Ishikawa (cell line): ENCODE results near the gene SMIM35.

ENCODE experiments used
- CEBPB ChIP-seq: IDR thresholded peaks from 2 replicates; pipeline ENCODE4 v1.6.1; 2012
- EGR1 ChIP-seq: IDR thresholded peaks from 2 replicates; pipeline ENCODE4 v1.6.1; 2012
- EP300 ChIP-seq: IDR thresholded peaks from 2 replicates; pipeline ENCODE4 v1.6.1; 2012; ENCODE audit warnings: borderline replicate concordance
- FOXM1 ChIP-seq: IDR thresholded peaks from 2 replicates; pipeline ENCODE4 v1.6.1; 2012; ENCODE audit warnings: low read depth, borderline replicate concordance
- NFIC ChIP-seq: IDR thresholded peaks from 2 replicates; pipeline ENCODE4 v1.6.1; 2012
- RAD21 ChIP-seq: IDR thresholded peaks from 2 replicates; pipeline ENCODE4 v1.6.1; 2012; ENCODE audit warnings: low read depth
- TAF1 ChIP-seq: IDR thresholded peaks from 2 replicates; pipeline ENCODE4 v1.6.1; 2012; ENCODE audit warnings: low read depth, mild to moderate bottlenecking
- TCF12 ChIP-seq: IDR thresholded peaks from 2 replicates; pipeline ENCODE4 v1.6.1; 2012; ENCODE audit warnings: low read depth
- TEAD4 ChIP-seq: IDR thresholded peaks from 2 replicates; pipeline ENCODE4 v1.6.1; 2012
- YY1 ChIP-seq: IDR thresholded peaks from 2 replicates; pipeline ENCODE4 v1.6.1; 2012; ENCODE audit warnings: low read depth
- ZBTB7A ChIP-seq: IDR thresholded peaks from 2 replicates; pipeline ENCODE4 v1.6.1; 2012; ENCODE audit warnings: low read depth
- TF ChIP-seq, protein P1 (sequence below): IDR thresholded peaks from 2 replicates; pipeline ENCODE4 v1.6.1; 2012

GRCh38 chr11:118124929-118125535 is 38.3 kb upstream of the SMIM35 start:
- no peak for TF ChIP-seq NFIC
- TF ChIP-seq, protein P1, sequence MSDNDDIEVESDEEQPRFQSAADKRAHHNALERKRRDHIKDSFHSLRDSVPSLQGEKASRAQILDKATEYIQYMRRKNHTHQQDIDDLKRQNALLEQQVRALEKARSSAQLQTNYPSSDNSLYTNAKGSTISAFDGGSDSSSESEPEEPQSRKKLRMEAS = no peak
- no peak for TF ChIP-seq TCF12
- no peak for TF ChIP-seq EGR1
- no peak for TF ChIP-seq EP300
- no peak for TF ChIP-seq YY1
- no peak for TF ChIP-seq ZBTB7A
- no peak for TF ChIP-seq CEBPB
- TF ChIP-seq FOXM1 = no peak
- TF ChIP-seq TAF1 = no peak
- no peak for TF ChIP-seq TEAD4
- no peak for TF ChIP-seq RAD21
